ENCODE data around the gene TEN1.

DNA sequence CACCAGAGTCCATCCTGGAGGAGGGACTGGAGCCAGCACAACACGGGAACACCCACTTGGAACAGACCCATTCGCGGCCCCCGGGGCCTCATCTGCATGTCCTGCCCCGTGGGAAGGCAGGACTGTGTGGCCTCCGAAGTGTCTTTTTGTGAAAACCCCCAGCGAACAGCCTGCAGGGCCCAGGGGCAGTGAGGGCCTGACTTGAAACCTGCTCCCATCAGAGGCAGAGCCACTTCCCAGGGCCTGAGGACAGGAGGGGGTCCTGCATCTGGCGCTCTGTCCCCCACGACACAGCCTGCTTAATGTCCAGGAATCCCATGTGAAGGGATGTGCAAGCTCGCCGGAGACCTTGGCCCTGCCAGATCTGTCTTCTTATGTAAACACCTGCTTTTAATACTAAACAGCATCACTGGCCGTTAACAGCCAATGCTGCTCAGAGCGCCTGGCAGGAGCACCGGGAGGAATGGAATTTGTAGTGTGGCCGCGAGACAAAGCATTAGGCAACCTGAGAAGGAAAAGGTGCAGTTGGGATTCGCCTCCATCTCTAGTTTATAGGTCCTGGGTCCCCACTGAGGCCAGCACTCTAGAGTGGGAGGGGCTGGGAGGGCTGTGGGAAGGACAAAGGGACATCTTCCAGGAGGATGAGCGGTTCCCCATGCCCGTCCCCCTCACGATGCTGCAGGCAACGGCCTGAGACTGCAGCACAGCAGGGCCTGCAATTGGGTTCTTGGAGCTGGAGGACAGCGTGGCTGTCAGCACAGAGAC lies 57.6 kb downstream of the TEN1 start:
- TF ChIP-seq, protein P1, sequence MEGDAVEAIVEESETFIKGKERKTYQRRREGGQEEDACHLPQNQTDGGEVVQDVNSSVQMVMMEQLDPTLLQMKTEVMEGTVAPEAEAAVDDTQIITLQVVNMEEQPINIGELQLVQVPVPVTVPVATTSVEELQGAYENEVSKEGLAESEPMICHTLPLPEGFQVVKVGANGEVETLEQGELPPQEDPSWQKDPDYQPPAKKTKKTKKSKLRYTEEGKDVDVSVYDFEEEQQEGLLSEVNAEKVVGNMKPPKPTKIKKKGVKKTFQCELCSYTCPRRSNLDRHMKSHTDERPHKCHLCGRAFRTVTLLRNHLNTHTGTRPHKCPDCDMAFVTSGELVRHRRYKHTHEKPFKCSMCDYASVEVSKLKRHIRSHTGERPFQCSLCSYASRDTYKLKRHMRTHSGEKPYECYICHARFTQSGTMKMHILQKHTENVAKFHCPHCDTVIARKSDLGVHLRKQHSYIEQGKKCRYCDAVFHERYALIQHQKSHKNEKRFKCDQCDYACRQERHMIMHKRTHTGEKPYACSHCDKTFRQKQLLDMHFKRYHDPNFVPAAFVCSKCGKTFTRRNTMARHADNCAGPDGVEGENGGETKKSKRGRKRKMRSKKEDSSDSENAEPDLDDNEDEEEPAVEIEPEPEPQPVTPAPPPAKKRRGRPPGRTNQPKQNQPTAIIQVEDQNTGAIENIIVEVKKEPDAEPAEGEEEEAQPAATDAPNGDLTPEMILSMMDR (IDR thresholded peaks at IDR 0.05) = no peak
- peak; percentile 88 for TF ChIP-seq EP300 (IDR thresholded peaks at IDR 0.05; ENCODE audit: low read depth)
